CD4-positive, alpha-beta T cell treated with Interleukin-10 for 1 hour (primary cell): ENCODE results near the gene PRPH.
A peak's percentile ranks its signal among the peaks of the same experiment; 100 is the strongest.
"Not testable (repeated sequence)": the region's sequence is repeated elsewhere in the genome, so short reads cannot be mapped to it uniquely, and the experiment has no call there.

ENCODE experiments used
- DNase-seq: peaks from one replicate; pipeline ENCODE4 v3.0.0-alpha.2; 2020

PRPH gene

DNA sequence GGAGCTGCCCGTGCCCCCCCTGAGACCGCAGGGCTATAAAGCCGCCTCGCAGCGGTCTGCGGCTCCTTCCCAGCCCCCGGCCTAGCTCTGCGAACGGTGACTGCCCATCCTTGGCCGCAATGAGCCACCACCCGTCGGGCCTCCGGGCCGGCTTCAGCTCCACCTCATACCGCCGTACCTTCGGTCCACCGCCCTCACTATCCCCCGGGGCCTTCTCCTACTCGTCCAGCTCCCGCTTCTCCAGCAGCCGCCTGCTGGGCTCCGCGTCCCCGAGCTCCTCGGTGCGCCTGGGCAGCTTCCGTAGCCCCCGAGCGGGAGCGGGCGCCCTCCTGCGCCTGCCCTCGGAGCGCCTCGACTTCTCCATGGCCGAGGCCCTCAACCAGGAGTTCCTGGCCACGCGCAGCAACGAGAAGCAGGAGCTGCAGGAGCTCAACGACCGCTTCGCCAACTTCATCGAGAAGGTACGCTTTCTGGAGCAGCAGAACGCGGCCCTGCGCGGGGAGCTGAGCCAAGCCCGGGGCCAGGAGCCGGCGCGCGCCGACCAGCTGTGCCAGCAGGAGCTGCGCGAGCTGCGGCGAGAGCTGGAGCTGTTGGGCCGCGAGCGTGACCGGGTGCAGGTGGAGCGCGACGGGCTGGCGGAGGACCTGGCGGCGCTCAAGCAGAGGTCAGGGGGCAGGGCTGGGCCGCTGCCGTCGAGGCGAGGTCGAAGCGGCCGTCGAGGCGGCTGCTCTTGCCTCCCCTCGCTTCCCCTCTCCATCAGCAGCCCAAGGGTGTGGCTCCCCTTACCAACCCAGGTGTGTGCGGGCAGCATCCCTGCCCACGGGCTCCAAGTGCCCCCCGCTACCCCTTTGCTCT lies at the start of gene PRPH:
TSS of gene PRPH (plus strand) at position 66 of the 855 bp plus-strand sequence. CDS start at position 120, 54 bp downstream.
- DNase-seq, result no peak

DNA sequence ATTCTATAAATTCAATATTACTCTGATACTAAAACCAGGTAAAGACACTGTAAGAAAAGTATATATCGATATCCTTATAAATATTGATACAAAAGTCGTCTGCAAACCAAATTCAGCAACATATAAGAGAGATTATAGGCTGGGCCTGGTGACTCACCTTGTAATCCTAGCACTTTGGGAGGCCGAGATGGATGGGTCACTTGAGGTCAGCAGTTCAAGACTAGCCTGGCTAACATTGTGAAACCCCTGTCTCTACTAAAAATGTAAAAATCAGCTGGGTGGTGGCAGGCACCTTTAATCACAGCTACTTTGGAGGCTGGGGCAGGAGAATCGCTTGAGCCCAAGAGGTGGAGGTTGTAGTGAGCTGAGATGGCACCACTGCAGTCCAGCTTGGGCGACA lies 43.6 kb upstream of the PRPH start:
- DNase-seq, result no peak

DNA sequence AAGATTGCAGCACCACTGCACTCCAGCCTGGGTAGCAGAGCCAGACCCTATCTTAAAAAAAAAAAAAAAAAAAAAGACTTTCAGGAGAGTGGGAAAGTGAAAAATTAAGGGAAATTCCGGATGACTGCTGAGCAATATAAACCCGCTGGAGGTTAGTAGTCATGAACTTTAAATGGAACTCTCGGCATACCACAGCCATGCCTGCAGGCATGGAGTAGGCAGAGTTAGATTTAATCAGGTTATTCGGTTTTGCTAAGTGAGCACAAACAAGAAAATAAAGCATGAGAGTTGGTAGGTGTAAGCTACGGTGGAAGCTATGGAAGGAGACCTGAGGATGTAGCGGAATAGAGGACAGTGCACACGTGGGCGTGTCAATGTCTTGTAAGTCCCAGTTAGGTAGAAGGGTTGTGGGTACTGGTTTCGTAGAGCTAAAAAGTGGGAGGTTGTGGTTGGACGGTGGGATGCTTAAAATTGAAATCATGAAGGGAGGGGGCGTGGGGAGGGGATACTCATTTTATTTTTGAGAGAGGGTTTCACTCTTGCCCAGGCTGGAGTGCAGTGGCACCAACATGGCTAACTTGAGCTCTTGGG lies 41.8 kb upstream of the PRPH start:
- DNase-seq, result no peak

DNA sequence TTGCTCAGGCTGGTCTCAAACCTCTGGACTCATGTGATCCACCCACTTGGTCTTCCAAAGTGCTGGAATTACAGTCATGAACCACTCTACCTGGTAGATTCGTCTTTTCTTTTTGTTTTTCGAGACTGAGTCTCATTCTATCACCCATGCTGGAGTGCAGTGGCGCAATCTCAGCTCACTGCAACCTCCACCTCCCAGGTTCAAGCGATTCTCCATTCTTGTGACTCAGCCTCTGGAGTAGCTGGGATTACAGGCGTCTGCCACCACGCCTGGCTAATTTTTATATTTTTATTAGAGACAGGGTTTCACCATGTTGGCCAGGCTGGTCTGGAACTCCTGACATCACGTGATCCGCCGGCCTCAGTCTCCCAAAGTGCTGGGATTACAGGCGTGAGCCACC lies 39.5 kb upstream of the PRPH start:
- not testable (repeated sequence) for DNase-seq

DNA sequence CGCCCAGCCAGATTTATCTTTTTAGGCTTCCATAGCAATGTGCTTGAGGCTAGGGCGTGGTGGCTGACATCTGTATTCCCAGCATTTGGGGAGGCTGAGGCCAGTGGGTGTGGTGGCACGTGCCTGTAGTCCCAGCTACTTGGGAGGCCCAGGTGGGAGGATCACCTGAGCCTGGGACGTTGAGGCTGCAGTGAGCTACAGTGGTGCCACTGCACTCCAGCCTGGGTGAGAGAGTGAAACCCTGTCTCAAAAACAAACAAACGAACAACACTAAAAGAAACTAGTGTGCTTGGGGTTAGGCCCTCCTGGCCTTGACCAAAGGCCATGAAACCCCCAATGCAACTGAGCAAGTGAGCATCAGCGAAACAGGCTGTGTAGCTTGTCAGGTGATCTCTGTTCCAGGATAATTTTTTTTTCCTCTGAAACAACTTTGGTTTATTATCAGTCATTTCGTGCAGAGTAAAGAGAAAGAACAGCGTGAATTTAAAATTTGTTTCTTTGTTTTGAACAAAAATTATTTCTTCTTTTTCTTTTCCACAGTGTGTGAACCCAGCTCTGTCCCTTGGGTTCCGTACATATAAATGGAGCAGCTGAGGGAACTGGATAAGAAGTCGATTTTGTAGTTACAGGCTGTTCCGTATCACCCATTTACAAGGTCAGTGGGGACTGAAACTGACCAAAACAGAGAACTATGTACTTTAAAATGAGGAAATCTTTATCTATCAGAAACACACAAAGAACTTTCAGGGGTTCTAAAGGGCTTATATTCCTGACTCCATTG lies 38.9 kb upstream of the PRPH start:
- no peak for DNase-seq

DNA sequence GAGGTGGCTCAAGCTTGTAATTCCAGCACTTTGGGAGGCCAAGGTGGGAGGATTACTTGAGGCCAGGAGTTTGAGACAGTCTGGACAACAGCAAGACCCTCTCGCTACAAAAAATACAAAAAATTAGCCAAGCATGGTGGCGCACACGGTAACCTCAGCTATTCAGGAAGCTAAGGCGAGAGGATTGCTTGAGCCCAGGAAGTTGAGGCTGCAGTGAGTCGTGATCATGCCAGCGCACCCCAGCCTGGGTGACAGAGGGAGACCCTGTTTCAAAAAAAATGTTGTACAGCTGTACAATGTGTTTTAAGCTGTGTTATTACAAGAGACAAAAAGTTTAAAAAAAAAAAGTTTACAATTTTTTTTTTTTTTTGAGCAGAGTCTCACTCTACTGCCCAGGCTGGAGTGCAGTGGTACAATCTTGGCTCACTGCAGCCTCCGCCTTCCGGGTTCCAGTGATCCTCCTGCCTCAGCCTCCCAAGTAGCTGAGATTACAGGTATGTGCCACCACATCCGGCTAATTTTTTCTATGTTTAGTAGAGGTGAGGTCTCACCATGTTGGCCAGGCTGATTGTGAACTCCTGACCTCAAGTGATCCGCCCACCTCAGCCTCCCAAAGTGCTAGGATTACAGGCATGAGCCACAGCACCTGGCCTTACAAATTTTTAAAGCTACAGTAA lies 37.3 kb upstream of the PRPH start:
- not testable (repeated sequence) for DNase-seq

DNA sequence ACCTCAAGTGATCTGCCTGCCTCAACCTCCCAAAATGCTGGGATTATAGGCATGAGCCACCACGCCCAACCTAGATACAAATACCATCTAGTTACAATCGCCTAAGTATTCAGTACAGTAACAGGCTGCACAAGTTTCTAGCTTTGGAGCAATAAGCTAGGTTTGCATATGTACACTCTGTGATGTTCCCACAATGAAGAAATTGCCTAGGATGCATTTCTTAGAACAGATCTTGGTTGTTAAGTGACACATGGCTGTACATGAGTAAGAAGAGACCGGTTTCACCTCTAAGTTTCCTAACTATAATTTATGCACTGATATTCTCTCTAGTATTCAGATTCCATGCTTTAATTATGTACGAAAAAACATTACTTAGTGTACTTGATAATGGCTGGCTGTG lies 35.5 kb upstream of the PRPH start:
- no peak for DNase-seq

DNA sequence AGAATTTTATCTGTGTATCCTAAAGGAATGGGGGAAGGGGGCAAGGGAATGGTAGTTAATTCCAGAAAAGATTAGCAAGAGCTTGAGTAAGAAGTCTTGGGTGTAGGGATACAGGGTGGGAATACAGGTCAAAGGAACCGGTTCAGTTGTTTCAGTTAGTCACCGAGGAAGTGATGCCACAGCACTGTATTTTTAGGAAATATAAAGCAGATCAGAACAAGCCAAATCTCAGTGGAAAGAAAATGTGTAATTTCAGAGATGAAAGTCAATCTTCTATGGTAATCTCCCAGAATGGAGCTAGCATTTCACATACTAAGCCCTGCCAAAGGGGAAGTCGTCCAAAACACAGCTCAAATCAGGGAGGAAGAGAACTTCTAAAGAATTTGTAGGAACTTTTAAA lies 34.8 kb upstream of the PRPH start:
- no peak for DNase-seq

DNA sequence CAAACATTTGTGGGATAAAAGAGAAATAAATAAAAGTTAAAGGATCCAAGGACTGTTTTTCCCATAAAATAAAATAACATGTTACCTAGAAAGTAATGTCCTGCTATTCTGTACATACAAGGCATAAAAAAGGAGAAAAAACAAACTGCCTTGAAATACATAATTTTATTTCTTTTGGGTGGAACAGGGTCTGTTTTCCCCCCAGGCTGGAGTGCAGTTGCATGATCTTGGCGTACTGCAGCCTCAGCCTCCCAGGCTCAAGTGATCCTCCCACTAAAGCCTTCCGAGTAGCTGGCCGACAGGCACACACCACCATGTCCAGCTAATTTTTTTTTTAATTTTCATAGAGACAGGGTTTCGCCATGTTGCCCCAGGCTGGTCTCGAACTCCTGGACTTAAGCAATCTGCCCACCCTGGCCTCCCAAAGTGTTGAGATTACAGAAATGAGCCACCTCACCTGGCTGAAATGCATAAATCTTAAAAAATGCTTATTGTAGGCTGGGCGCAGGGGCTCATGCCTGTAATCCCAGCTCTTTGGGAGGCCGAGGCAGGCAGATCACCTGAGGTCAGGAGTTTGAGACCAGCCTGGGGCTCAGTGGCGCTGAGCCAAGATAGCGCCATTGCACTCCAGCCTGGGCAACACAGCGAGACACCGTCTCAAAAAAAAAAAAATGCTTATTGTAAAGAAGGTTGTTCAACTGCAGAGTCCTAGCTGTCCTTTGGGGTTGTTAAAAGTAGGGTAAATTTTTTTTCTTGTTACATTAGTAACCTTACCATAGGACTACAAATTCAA lies 34.2 kb upstream of the PRPH start:
- no peak for DNase-seq

DNA sequence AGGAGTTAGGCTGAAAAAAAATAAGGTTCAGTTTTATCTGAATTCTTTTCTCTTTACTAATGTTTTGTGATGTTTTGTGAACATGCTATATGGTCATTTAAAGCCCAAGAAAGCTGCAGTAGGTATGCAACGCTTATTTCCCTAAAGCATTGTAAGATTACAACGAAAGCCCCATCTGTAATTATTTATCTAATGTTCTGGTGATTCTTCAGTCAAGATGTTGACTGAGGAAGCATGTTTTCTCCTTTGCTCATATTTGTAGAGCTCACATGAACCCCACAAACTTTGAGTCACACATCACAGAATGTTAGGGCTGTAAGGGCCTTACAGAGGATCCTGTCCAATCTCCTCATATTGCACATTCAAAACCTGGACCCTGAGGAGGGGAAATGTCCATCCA lies 33.2 kb upstream of the PRPH start:
- DNase-seq, result no peak

DNA sequence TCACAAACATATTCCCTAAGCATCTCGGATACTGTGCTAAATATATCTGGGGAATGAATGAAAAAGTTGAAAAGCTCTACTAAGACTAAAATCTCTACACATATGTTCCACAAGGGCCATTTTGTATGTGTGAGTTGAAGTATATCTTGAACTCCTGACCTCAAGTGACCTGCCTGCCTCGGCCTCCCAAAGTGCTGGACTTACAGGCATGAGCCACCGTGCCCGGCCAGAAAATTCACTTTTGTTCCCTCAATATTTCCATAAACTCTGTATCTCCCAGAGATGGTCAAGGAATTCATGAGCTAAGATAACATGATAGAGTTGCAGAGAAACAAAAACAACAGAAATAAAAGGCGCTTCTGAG lies 31.6 kb upstream of the PRPH start:
- DNase-seq, result no peak

DNA sequence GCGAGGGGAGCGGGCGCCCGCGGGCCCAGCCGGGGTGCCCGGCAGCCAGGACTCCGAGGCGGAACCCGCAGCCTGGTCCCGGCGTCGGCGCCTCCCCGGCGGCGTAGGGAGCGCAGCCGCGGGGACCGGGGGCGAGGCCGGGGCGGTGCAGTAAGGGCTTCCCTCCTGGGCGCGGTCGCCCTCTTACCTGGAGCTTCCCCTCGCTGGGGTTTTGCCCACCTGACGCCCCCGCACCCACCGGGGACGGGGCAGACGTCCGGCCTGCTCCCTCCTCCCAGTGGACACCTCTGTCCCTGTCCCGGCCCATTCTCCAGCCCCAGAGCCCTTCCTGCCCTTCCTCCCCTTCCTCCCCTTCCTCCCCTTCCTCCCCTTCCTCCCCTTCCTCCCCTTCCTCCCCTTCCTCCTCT lies 30.5 kb upstream of the PRPH start:
- DNase-seq, result peak; percentile 47

DNA sequence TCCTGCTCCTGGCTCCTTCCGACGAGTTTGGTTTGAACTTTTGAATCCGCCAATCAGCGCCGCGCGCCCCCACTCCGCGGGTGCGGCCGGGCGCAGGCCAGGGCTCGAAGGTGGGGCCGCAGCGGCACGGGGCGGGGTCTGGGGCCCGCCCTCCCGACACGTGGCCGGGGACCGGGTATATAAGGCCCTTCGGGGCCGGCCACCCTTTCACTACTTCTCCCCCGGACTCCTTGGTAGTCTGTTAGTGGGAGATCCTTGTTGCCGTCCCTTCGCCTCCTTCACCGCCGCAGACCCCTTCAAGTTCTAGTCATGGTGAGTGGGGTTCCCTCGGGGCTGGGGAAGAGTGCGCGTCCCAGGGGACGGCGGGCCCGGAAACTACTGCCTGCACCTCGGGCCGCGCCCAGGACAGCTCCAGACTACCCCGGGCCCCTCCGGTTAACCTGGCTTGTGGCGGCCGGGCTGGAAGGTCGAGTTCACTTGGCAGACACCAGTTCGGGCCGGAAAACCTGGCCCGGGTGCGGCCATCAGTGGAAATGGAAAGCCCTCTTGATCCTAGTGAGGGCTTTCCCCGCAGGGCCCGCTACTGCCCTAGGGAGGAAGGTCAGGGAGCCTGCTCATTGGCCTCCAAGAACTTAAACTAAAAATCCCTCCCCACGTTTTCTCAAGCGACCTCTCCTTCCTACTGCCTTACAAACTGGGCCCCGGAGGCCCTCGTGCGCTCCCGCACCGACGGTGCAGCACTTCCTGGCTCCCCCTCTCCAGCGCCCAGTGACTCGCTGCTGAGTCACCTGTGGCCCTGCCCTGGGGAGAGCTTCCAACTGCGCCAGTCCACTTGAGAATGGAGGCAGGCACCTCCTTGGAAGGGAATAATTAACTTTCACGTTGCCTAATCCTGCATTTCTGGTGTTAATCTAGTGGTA lies 29.8 kb upstream of the PRPH start, which contains the start of gene TUBA1C:
TSS of gene TUBA1C (plus strand) at position 210 of the 920 bp plus-strand sequence. CDS start at position 310, 100 bp downstream.
- peak; percentile 90 for DNase-seq

DNA sequence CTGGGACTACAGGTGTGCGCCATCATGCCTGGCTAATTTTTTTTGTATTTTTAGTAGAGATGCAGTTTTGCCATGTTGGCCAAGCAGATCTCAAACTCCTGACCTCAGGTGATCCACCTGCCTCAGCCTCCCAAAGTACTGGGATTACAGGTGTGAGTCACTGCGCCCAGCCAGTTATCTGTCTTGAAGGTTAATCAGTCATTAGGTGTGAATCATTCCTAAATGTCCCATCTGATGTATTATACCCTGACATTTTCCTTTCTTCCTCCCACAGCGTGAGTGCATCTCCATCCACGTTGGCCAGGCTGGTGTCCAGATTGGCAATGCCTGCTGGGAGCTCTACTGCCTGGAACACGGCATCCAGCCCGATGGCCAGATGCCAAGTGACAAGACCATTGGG lies 25.8 kb upstream of the PRPH start:
- not testable (repeated sequence) for DNase-seq

DNA sequence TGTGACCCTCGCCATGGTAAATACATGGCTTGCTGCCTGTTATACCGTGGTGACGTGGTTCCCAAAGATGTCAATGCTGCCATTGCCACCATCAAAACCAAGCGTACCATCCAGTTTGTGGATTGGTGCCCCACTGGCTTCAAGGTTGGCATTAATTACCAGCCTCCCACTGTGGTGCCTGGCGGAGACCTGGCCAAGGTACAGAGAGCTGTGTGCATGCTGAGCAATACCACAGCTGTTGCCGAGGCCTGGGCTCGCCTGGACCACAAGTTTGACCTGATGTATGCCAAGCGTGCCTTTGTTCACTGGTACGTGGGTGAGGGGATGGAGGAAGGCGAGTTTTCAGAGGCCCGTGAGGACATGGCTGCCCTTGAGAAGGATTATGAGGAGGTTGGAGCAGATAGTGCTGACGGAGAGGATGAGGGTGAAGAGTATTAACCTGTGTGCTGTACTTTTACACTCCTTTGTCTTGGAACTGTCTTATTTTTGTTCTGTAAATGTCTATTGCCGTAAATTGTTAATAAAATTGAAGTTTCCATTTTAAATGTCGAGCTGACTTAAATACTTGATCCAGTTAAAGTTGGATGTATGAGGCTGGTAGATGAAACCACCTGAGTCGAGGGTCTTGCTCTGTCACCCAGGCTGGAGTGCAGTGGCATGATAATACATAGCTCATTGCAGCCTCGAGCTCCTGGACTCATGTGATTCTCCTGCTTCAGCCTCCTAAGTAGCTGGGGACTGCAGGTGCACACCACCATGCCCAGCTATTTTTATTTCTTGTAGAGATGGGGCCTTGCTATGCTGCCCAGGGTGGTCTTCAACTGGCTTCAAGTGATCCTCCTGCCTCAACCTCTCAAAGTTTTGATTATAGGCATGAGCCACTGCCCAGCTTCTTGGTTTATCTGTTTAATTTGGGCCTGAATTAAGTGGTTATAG lies 21.9 kb upstream of the PRPH start:
- no peak for DNase-seq

DNA sequence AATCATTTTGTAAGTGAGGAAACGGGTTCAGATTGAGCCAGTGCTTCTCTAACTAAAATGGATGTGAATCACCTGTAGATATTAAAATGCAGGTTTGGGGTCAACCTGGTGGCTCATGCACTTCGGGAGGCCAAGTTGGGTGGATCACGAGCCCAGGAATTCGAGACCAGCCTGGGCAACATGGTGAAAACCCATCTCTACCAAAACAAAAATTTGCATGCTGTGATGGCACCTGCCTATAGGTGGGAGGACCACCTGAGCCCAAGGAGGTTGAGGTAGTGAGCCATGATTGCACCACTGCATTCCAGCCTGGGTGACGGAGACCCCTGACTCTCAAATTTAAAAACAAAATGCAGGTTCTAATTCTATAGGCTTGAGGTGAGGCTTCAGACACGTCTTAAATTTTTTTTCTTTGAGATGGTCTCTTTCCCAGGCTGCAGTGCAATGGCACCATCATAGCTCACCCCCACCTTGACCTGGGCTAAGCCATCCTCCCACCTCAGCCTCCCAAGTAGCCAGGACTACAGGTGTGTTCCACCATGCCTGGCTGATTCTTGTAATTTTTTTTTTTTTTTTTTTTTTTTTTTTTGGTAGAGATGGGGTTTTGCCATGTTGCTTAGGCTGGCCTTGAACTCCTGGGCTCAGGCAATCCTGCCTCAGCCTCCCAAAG lies 21.1 kb upstream of the PRPH start:
- DNase-seq, result no peak

DNA sequence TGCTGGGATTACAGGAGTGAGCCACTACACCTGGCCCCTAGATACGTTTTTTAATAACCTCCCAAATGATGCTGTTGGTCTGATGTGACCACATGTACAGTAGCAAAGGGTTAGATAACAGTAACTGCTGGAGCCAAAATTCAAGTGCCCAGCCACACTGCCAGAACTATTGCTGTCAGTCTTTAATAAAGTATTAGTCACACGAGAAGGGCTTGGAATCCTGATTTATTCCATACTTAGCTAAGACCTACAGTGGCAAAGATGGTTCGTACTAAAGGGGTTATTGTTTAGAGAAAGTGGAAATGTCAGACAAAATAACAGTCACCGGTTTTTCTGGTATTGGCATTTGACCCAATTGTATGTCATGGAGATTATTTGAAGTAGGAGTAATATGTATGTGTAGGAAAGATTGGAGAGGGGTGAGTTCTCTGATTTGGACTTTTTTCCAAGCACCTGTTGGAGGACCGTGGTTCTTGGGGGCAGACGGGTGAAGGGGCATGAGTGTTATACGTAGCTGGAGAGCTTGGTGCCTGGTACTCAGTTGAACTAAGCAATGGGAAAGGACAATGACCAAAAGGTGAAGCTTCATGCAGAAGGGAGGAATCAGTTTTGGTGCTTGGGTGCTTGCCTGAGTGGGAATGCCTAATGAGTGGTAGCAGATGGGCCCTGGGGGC lies 20.4 kb upstream of the PRPH start:
- no peak for DNase-seq
